ENCODE results near the gene TDRD9.

DNA sequence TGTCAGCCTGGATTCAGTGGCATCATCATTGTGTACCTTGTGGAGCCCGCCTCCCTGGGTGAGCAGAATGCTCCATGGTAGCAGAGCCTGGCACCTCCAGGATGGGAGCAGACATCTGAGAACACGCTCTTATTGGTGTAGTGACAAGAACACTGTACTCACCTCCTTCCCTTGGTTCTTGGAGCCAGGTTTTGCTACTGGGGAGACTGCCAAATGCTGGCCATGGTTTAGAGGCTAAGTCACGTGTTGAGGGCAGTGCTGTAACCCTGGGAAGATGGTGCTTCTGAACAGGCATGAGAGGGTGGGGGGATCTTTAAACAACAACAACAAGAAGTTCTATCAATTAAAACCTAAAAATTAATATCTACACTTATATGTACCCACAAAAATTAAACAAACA lies 109.6 kb downstream of the TDRD9 start:
- no peak for TF ChIP-seq EZH2 (IDR thresholded peaks at IDR 0.05; ENCODE audit: insufficient read depth, low read length)
- TF ChIP-seq, protein P1, sequence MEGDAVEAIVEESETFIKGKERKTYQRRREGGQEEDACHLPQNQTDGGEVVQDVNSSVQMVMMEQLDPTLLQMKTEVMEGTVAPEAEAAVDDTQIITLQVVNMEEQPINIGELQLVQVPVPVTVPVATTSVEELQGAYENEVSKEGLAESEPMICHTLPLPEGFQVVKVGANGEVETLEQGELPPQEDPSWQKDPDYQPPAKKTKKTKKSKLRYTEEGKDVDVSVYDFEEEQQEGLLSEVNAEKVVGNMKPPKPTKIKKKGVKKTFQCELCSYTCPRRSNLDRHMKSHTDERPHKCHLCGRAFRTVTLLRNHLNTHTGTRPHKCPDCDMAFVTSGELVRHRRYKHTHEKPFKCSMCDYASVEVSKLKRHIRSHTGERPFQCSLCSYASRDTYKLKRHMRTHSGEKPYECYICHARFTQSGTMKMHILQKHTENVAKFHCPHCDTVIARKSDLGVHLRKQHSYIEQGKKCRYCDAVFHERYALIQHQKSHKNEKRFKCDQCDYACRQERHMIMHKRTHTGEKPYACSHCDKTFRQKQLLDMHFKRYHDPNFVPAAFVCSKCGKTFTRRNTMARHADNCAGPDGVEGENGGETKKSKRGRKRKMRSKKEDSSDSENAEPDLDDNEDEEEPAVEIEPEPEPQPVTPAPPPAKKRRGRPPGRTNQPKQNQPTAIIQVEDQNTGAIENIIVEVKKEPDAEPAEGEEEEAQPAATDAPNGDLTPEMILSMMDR (IDR thresholded peaks at IDR 0.05; ENCODE audit: insufficient read depth, low read depth, low read length), result no peak
